K562 (cell line): Measurements from ENCODE around the gene SLC10A1. TPM values are rescaled to one million over a fixed set of nuclear protein-coding genes. Genes with fewer than 3 reads are reported as not detected.

Experiments
- ATAC-seq: fragments of 200-7000 bp; cut with Tn5 transposase; 3 replicates; pipeline ENCODE4 v1.9.1; 2020; ENCODE audit warnings: moderate library complexity
- BruUV-seq: library from RNA; stranded (reverse); fragments of 400-500 nt; replicated peaks from 2 replicates; lab custom pipeline; 2021; lab: Mats Ljungman, UMichigan
- CTCF ChIA-PET: fragments of 300-600 bp; formaldehyde crosslinking; extraction: SDS; loops from one replicate; lab custom pipeline; 2021; ENCODE audit warnings: low intra/inter-chr PET ratio; lab: Yijun Ruan, JAX
- POLR2A ChIA-PET: fragments of 300-600, 350-650 bp; sonication (Branson Sonifier 250); formaldehyde crosslinking; extraction: SDS; loops from one replicate; lab custom pipeline; 2021; ENCODE audit warnings: antibody characterized with exemption, inconsistent platforms; lab: Yijun Ruan, JAX
- DNase-seq, 4 experiments: peaks; one replicate each; pipeline versions ENCODE4 v3.0.0 to v3.0.0-alpha.2; 2011 to 2018; ENCODE audit warnings: low spot score in 3 of 4, mixed read lengths in 3 of 4; ENCODE audit errors: extremely low read depth in 1 of 4
- FAIRE-seq: peaks from 2 replicates; lab custom pipeline; 2011; peaks lifted over from hg19 to GRCh38; lab: Jason Lieb, UNC
- H2AFZ ChIP-seq: 2 replicates; pipeline ENCODE4 v1.6.0; 2011; ENCODE audit warnings: low read depth, low read length, control low read depth, inconsistent platforms
- H3K27ac ChIP-seq: fragments of 200-600 bp; 3 replicates; pipeline ENCODE4 v1.8.0; 2011; ENCODE audit warnings: low read depth, mild to moderate bottlenecking, control low read depth, inconsistent platforms, low read length, moderate library complexity, mixed read lengths; ENCODE audit errors: extremely low read depth
- H3K27me3 ChIP-seq, 2 experiments: fragments of 300-600 bp in 1 of 2; 2 replicates in 1 of 2; 3 replicates in 1 of 2; pipeline versions ENCODE4 v1.6.0 to v1.8.0; 2011; ENCODE audit warnings: inconsistent platforms in 2 of 2, low read length in 2 of 2, mild to moderate bottlenecking in 1 of 2, mixed read lengths in 1 of 2, moderate library complexity in 1 of 2; ENCODE audit not compliant: control insufficient read depth in 2 of 2, insufficient read depth in 2 of 2
- H3K36me3 ChIP-seq: fragments of 300-600 bp; 3 replicates; pipeline ENCODE4 v1.8.0; 2011; ENCODE audit warnings: mild to moderate bottlenecking, low read length, inconsistent platforms; ENCODE audit not compliant: control insufficient read depth, insufficient read depth
- H3K4me1 ChIP-seq, 2 experiments: fragments of 200-600 bp in 1 of 2; replicated peaks in 1 of 2; 2 replicates in 1 of 2; 3 replicates in 1 of 2; pipeline versions ENCODE4 v1.5.1 to v1.8.0; 2011; ENCODE audit warnings: inconsistent platforms in 2 of 2, low read length in 2 of 2, mild to moderate bottlenecking in 1 of 2, mixed read lengths in 1 of 2, moderate library complexity in 1 of 2; ENCODE audit not compliant: control insufficient read depth in 2 of 2, insufficient read depth in 2 of 2
- H3K4me2 ChIP-seq: 2 replicates; pipeline ENCODE4 v1.6.1; 2011; ENCODE audit warnings: low read length, control low read depth, inconsistent platforms, mixed read lengths; ENCODE audit not compliant: insufficient read depth
- H3K4me3 ChIP-seq: fragments of 200-600 bp; sonication (generic), shearing (Covaris generic); 2 replicates; pipeline ENCODE4 v1.5.1; 2016; ENCODE audit warnings: control low read depth, inconsistent platforms
- H3K79me2 ChIP-seq: fragments of 200-600 bp; 3 replicates; pipeline ENCODE4 v1.8.0; 2011; ENCODE audit warnings: low read length, inconsistent platforms; ENCODE audit not compliant: control insufficient read depth, insufficient read depth
- H3K9ac ChIP-seq, 2 experiments: 2 replicates each; pipeline versions ENCODE4 v1.6.0 to v1.6.1; 2011; ENCODE audit warnings: low read depth in 2 of 2, low read length in 2 of 2, control low read depth in 1 of 2, inconsistent platforms in 1 of 2, mild to moderate bottlenecking in 1 of 2, mixed read lengths in 1 of 2; ENCODE audit not compliant: insufficient read depth in 1 of 2
- H3K9me1 ChIP-seq: one replicate; pipeline ENCODE4 v1.6.0; 2011; ENCODE audit warnings: inconsistent platforms, mild to moderate bottlenecking, low read length, moderate library complexity; ENCODE audit not compliant: control insufficient read depth, insufficient read depth
- H3K9me3 ChIP-seq: replicated peaks from 2 replicates; pipeline ENCODE4 v1.5.1; 2011; ENCODE audit warnings: low read depth, low read length, inconsistent platforms; ENCODE audit not compliant: control insufficient read depth, insufficient read depth
- H4K20me1 ChIP-seq: replicated peaks from 2 replicates; pipeline ENCODE4 v1.6.1; 2011; ENCODE audit warnings: low read length, inconsistent platforms, mixed read lengths; ENCODE audit not compliant: control insufficient read depth, insufficient read depth
- FOXP1 ChIP-seq: sonication (generic); formaldehyde crosslinking; IDR thresholded peaks from 2 replicates; pipeline ENCODE4 v1.8.0; 2022; ENCODE audit warnings: mild to moderate bottlenecking, missing genetic modification reagents
- MYNN ChIP-seq, 2 experiments: sonication (generic); formaldehyde crosslinking in 1 of 2; IDR thresholded peaks; 2 replicates each; pipeline versions ENCODE4 v1.5.0 to v1.6.1; 2016 to 2020; ENCODE audit warnings: antibody characterized with exemption in 1 of 2, missing genetic modification reagents in 1 of 2
- RBFOX2 ChIP-seq: fragments of 200-400 bp; formaldehyde crosslinking; IDR thresholded peaks from 2 replicates; pipeline ENCODE4 v1.6.1; 2017; ENCODE audit warnings: low read depth, mild to moderate bottlenecking, low read length, moderate library complexity
- TAF15 ChIP-seq: fragments of 200-400 bp; formaldehyde crosslinking; IDR thresholded peaks from 2 replicates; pipeline ENCODE4 v1.6.1; 2017; ENCODE audit warnings: mild to moderate bottlenecking, low read depth, low read length, moderate library complexity
- TCFL5 ChIP-seq: fragments of 250-450 bp; sonication (Bioruptor Pico); conservative IDR thresholded peaks from 2 replicates; pipeline ENCODE4 v1.6.1; 2021; ENCODE audit warnings: mild to moderate bottlenecking, moderate library complexity, matching md5 sums
- ZFP1 ChIP-seq: fragments of 450-650 bp; formaldehyde crosslinking; IDR thresholded peaks from 2 replicates; pipeline ENCODE4 v1.4.0; 2020; ENCODE audit warnings: mild to moderate bottlenecking, mixed read lengths
- ZNF384 ChIP-seq: IDR thresholded peaks from 2 replicates; pipeline ENCODE4 v1.6.1; 2012; ENCODE audit warnings: low read depth, low read length, improper control_type of control experiment
- ZNF668 ChIP-seq: fragments of 250-450 bp; sonication (Bioruptor Pico); IDR thresholded peaks from 2 replicates; pipeline ENCODE4 v1.8.0; 2022; ENCODE audit warnings: mild to moderate bottlenecking, inconsistent platforms
- WGBS: fragments of 100-300 bp; shearing (Covaris generic); methylation state at CpG from one replicate; pipeline ENCODE4 v1.1.6; 2016; ENCODE audit warnings: low coverage, mixed read lengths; ENCODE audit not compliant: insufficient coverage; ENCODE audit errors: missing lambda C conversion rate; 5-methylcytosine and 5-hydroxymethylcytosine counted together
- in situ Hi-C: fragments of 300-500 bp; cut with MboI; formaldehyde crosslinking; loops from 4 replicates; pipeline ENCODE4 v1.15.0; 2018; ENCODE audit warnings: inconsistent platforms, mixed read lengths
- intact Hi-C: fragments of 100-400 bp; cut with micrococcal nuclease; formaldehyde crosslinking; loops from 2 replicates; pipeline ENCODE4 v1.14.2; 2022
- polyA plus RNA-seq, 8 experiments: library from polyadenylated mRNA; depleted of rRNA in 4 of 8; stranded (reverse) in 5 of 8; unstranded in 3 of 8; fragments of >200 nt; fragmentation: Nextera tagmentation in 2 of 8; fragmentation: Illumina TruSeq in 1 of 8; extraction: Ambion mirVana in 2 of 8; extraction: Trizol in 1 of 8; gene quantifications; 2 replicates each; pipeline versions ENCODE4 v1.2.1 to v1.2.3, GENCODE V29; 2011 to 2014; ENCODE audit warnings: inconsistent platforms in 1 of 8, missing spikeins in 1 of 8
- total RNA-seq, 7 experiments: library from RNA; depleted of rRNA in 6 of 7; stranded (reverse); fragments of >200 nt in 6 of 7; fragmentation: Illumina TruSeq in 2 of 7; extraction: Trizol in 2 of 7; gene quantifications; 2 replicates each; pipeline versions ENCODE4 v1.2.1 to v1.2.3, GENCODE V29; 2011 to 2021; ENCODE audit warnings: low replicate concordance in 1 of 7
- TF ChIP-seq, protein P1 (sequence below): fragments of 150-350 bp; conservative IDR thresholded peaks from 2 replicates; pipeline ENCODE4 v1.6.1; 2014; ENCODE audit warnings: low read length
- TF ChIP-seq, protein P2 (sequence below): fragments of 200-400 bp; formaldehyde crosslinking; IDR thresholded peaks from 2 replicates; pipeline ENCODE4 v1.6.1; 2017; ENCODE audit warnings: mild to moderate bottlenecking, low read depth, low read length, moderate library complexity

SLC10A1 gene
- total and polyA plus RNA-seq, 9 of the 15 experiments (the other 6 are each of a cell fraction or from before 2014, with no cell fraction given): not detected

DNA sequence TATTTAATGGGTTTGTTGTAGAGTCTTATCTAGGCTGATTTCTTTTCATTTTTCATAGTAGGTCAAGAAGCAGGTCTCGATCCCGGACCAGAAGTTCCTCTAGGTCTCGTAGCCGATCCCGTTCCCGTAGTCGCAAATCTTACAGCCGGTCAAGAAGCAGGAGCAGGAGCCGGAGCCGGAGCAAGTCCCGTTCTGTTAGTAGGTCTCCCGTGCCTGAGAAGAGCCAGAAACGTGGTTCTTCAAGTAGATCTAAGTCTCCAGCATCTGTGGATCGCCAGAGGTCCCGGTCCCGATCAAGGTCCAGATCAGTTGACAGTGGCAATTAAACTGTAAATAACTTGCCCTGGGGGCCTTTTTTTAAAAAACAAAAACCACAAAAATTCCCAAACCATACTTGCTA is 25.9 kb downstream of the SLC10A1 start:
- FAIRE-seq (no peak), DNase-seq (no peak), ATAC-seq (no peak)
- in situ Hi-C loops: no loop called here
- H3K4me2 ChIP-seq: no peak overlapping the region
- no TSS peak for BruUV-seq
- peaks cover 7% of the 10 kb centered on the region for H3K9me1 ChIP-seq
- H3K9me3 ChIP-seq: no peaks in the 10 kb centered on the region
- H3K79me2 ChIP-seq: peaks cover 45% of the 10 kb centered on the region
- ChIA-PET POLR2A (interaction anchor here (1.2 to 1.6 kb wide), 3 partner anchors 14 to 113 kb away, joined by 3 read pairs; no protein-coding TSS in a partner anchor), CTCF (no interaction called here)
- TF ChIP-seq RBFOX2 (peak; percentile 42; the same call in 1 of the 2 replicates), ZFP1 (no peak)
- intact Hi-C loops: no loop called here
- peaks cover 33% of the 10 kb centered on the region for H4K20me1 ChIP-seq
- no peak overlapping the region for H2AFZ ChIP-seq
- H3K9ac ChIP-seq: no peak overlapping the region
- 96% methylated on average over 10 of the region's 16 CpGs for WGBS
- H3K36me3 ChIP-seq: peaks cover 83% of the 10 kb centered on the region
- no peak overlapping the region for H3K27ac ChIP-seq
- no peak overlapping the region for H3K4me3 ChIP-seq
- peaks cover 5 to 11% of the 10 kb centered on the region in 2 experiments; a peak in 4 of 5 replicates for H3K4me1 ChIP-seq
- H3K27me3 ChIP-seq: no peaks in the 10 kb centered on the region

DNA sequence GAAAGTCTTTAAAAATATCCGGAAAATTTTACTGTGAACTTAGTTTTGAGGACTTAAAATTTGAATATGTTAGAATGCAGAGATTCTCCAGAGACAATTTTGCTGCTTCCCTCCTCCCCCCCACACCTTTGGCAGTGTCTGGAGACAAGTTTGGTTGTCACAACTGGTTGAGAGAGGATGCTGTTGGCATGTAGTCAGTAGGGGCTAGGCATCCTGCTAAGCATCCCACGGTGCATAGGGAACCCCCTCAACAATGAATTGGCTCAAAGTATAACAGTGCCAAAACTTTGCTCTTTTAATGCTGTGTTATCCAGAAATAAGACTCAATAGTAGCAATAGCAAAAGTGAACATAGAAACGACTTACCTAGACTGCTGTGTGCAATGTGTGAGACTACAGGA is 26.5 kb downstream of the SLC10A1 start:
- in situ Hi-C loops (no loop called here), intact Hi-C loops (no loop called here)
- ChIA-PET POLR2A (interaction anchor here (0.7 to 1.4 kb wide), 2 partner anchors 8 to 12 kb away, joined by 3 read pairs; no protein-coding TSS in a partner anchor), CTCF (no interaction called here)
- Histone ChIP-seq H3K9me1 (peaks cover 7% of the 10 kb centered on the region), H3K4me2 (no peak overlapping the region), H2AFZ (no peak overlapping the region), H3K4me1 (peaks cover 8 to 11% of the 10 kb centered on the region in 2 experiments; a peak in 4 of 5 replicates), H4K20me1 (peaks cover 33% of the 10 kb centered on the region), H3K27me3 (no peaks in the 10 kb centered on the region), H3K9me3 (0 out of 2 replicates have a peak, but pooled peaks cover 2% of the 10 kb centered on the region), H3K79me2 (peaks cover 45% of the 10 kb centered on the region), H3K36me3 (peaks cover 77% of the 10 kb centered on the region), H3K9ac (no peak overlapping the region), H3K4me3 (no peak overlapping the region), H3K27ac (no peak overlapping the region)
- WGBS: 79% methylated on average over 2 of the region's 3 CpGs
- no peak for DNase-seq
- no peak for ATAC-seq
- no TSS peak for BruUV-seq
- no peak for FAIRE-seq
- TF ChIP-seq, protein P1, sequence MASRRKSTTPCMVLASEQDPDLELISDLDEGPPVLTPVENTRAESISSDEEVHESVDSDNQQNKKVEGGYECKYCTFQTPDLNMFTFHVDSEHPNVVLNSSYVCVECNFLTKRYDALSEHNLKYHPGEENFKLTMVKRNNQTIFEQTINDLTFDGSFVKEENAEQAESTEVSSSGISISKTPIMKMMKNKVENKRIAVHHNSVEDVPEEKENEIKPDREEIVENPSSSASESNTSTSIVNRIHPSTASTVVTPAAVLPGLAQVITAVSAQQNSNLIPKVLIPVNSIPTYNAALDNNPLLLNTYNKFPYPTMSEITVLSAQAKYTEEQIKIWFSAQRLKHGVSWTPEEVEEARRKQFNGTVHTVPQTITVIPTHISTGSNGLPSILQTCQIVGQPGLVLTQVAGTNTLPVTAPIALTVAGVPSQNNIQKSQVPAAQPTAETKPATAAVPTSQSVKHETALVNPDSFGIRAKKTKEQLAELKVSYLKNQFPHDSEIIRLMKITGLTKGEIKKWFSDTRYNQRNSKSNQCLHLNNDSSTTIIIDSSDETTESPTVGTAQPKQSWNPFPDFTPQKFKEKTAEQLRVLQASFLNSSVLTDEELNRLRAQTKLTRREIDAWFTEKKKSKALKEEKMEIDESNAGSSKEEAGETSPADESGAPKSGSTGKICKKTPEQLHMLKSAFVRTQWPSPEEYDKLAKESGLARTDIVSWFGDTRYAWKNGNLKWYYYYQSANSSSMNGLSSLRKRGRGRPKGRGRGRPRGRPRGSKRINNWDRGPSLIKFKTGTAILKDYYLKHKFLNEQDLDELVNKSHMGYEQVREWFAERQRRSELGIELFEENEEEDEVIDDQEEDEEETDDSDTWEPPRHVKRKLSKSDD: no peak
- TF ChIP-seq ZNF668 (CRISPR knock-in tag) (no peak), ZNF384 (no peak), TCFL5 (no peak), TAF15 (no peak), MYNN (IDR thresholded peaks at IDR 0.05) (no peak), MYNN (CRISPR knock-in tag; IDR thresholded peaks at IDR 0.05) (no peak), FOXP1 (CRISPR knock-in tag) (no peak)
- TF ChIP-seq, protein P2, sequence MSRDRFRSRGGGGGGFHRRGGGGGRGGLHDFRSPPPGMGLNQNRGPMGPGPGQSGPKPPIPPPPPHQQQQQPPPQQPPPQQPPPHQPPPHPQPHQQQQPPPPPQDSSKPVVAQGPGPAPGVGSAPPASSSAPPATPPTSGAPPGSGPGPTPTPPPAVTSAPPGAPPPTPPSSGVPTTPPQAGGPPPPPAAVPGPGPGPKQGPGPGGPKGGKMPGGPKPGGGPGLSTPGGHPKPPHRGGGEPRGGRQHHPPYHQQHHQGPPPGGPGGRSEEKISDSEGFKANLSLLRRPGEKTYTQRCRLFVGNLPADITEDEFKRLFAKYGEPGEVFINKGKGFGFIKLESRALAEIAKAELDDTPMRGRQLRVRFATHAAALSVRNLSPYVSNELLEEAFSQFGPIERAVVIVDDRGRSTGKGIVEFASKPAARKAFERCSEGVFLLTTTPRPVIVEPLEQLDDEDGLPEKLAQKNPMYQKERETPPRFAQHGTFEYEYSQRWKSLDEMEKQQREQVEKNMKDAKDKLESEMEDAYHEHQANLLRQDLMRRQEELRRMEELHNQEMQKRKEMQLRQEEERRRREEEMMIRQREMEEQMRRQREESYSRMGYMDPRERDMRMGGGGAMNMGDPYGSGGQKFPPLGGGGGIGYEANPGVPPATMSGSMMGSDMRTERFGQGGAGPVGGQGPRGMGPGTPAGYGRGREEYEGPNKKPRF: no peak
